Prostate gland (tissue), 2 donors: ENCODE data around the gene BIN1. TPM values are rescaled to one million over a fixed set of nuclear protein-coding genes. Genes with fewer than 3 reads are reported as not detected.

Experiments used
- DNase-seq: peaks from one replicate; pipeline ENCODE4 v3.0.0-alpha.2; 2019; ENCODE audit warnings: low spot score
- H3K27ac ChIP-seq, 2 donors: fragments of 200-600 bp; sonication (generic); 2 replicates each; pipeline ENCODE4 v1.5.1; 2017 to 2019
- H3K27me3 ChIP-seq: fragments of 200-600 bp; sonication (generic); replicated peaks from 2 replicates; pipeline ENCODE4 v1.5.1; 2019; ENCODE audit not compliant: insufficient read depth
- H3K36me3 ChIP-seq, 2 donors: fragments of 200-600 bp; sonication (generic); 1 replicate in 1 of 2; 2 replicates in 1 of 2; pipeline versions ENCODE4 v1.5.1 to v1.8.1; 2017 to 2019
- H3K4me1 ChIP-seq: fragments of 200-600 bp; sonication (generic); replicated peaks from 2 replicates; pipeline ENCODE4 v1.5.1; 2019
- H3K4me3 ChIP-seq, 2 donors: fragments of 200-600 bp; sonication (generic); 2 replicates each; pipeline ENCODE4 v1.5.1; 2017 to 2019
- H3K9me3 ChIP-seq: fragments of 200-600 bp; sonication (generic); 2 replicates; pipeline ENCODE4 v1.5.1; 2017
- POLR2A ChIP-seq: fragments of 450-650 bp; IDR thresholded peaks from one replicate; pipeline ENCODE4 v1.6.1; 2016; ENCODE audit warnings: antibody characterized with exemption, mild to moderate bottlenecking
- POLR2AphosphoS5 ChIP-seq: sonication (generic); formaldehyde crosslinking; IDR thresholded peaks from one replicate; pipeline ENCODE4 v1.6.1; 2017; ENCODE audit warnings: antibody characterized with exemption
- WGBS: methylation state at CpG from one replicate; pipeline ENCODE4 v1.1.5; 2018; 5-methylcytosine and 5-hydroxymethylcytosine counted together
- intact Hi-C: fragments of 100-400 bp; cut with DNase I; formaldehyde crosslinking; loops from one replicate; pipeline ENCODE4 v1.14.2; 2022
- total RNA-seq, 2 donors: library from RNA; depleted of rRNA; stranded (reverse); fragments of >200 nt; gene quantifications; one replicate each; pipeline ENCODE4 v1.1.0, GENCODE V29; 2016
- TF ChIP-seq, protein P1 (sequence below), 4 experiments: fragments of 200-600 bp in 2 of 4; fragments of 450-650 bp in 2 of 4; sonication (generic) in 2 of 4; IDR thresholded peaks; 1 replicate in 3 of 4; 2 replicates in 1 of 4; pipeline ENCODE4 v1.5.1; 2016 to 2019; ENCODE audit warnings: antibody characterized with exemption in 4 of 4, mild to moderate bottlenecking in 2 of 4, moderate library complexity in 2 of 4

BIN1 gene
- total RNA-seq, 2 donors from 2014 or later, result 65.6 to 70.1 TPM

- H3K36me3 ChIP-seq, result no peaks in the 10 kb centered on the region
- TF ChIP-seq, protein P1, sequence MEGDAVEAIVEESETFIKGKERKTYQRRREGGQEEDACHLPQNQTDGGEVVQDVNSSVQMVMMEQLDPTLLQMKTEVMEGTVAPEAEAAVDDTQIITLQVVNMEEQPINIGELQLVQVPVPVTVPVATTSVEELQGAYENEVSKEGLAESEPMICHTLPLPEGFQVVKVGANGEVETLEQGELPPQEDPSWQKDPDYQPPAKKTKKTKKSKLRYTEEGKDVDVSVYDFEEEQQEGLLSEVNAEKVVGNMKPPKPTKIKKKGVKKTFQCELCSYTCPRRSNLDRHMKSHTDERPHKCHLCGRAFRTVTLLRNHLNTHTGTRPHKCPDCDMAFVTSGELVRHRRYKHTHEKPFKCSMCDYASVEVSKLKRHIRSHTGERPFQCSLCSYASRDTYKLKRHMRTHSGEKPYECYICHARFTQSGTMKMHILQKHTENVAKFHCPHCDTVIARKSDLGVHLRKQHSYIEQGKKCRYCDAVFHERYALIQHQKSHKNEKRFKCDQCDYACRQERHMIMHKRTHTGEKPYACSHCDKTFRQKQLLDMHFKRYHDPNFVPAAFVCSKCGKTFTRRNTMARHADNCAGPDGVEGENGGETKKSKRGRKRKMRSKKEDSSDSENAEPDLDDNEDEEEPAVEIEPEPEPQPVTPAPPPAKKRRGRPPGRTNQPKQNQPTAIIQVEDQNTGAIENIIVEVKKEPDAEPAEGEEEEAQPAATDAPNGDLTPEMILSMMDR (IDR thresholded peaks at IDR 0.05), result no peak
- H3K4me3 ChIP-seq, result no peak overlapping the region
- 64% methylated on average over 15 of the region's 15 CpGs for WGBS
- intact Hi-C loops, result no loop called here
- peak overlapping the region in 1 of 2 donors; percentile 0 for H3K27ac ChIP-seq
- no peak for DNase-seq
- no peaks in the 10 kb centered on the region for H3K4me1 ChIP-seq
- no peaks in the 10 kb centered on the region for H3K27me3 ChIP-seq
- H3K9me3 ChIP-seq, result no peaks in the 10 kb centered on the region
These were observed 34.0 kb downstream of the BIN1 start for GRCh38 chr2:127072970-127073369.

DNA sequence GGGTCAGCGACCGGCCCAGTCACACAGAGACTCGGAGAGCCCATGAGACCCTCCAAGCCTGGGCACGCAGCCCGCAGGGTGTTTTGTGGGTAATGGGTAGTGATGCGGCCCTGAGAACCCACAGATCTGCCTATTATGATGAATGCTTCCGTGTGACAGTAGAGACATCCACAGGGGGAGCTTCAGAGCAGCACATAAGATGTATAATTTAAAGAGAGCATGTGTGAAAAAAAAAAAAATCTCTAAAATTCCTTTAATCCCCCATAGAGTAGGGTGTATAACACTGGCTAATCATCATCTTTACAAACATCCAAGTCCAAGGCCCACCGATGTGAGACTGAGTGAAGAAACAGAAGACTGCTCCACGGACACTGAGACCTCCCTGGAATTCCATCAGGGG lies 34.6 kb downstream of the BIN1 start:
- H3K9me3 ChIP-seq, result no peaks in the 10 kb centered on the region
- no peak for DNase-seq
- no peak overlapping the region for H3K4me3 ChIP-seq
- no peaks in the 10 kb centered on the region for H3K36me3 ChIP-seq
- TF ChIP-seq, protein P1 (IDR thresholded peaks at IDR 0.05), result no peak
- TF ChIP-seq POLR2A, result no peak
- TF ChIP-seq POLR2AphosphoS5, result no peak
- intact Hi-C loops, result no loop called here
- H3K27ac ChIP-seq, result no peak overlapping the region
- 80% methylated on average over 8 of the region's 9 CpGs for WGBS
- H3K27me3 ChIP-seq, result no peaks in the 10 kb centered on the region
- no peaks in the 10 kb centered on the region for H3K4me1 ChIP-seq

- H3K27me3 ChIP-seq, result no peaks in the 10 kb centered on the region
- no peak overlapping the region for H3K27ac ChIP-seq
- TF ChIP-seq POLR2AphosphoS5 (no peak), POLR2A (no peak)
- TF ChIP-seq, protein P1 (IDR thresholded peaks at IDR 0.05), result no peak
- DNase-seq, result no peak
- no peak overlapping the region for H3K4me3 ChIP-seq
- intact Hi-C loops, result no loop called here
- H3K9me3 ChIP-seq, result no peaks in the 10 kb centered on the region
- no peaks in the 10 kb centered on the region for H3K36me3 ChIP-seq
- 80% methylated on average over 9 of the region's 9 CpGs for WGBS
- H3K4me1 ChIP-seq, result no peaks in the 10 kb centered on the region
These were observed 35.0 kb downstream of the BIN1 start for GRCh38 chr2:127071901-127072328.

- Histone ChIP-seq H3K9me3 (no peaks in the 10 kb centered on the region), H3K27me3 (no peaks in the 10 kb centered on the region), H3K4me3 (no peak overlapping the region), H3K36me3 (no peaks in the 10 kb centered on the region), H3K4me1 (peaks cover 6% of the 10 kb centered on the region), H3K27ac (no peak overlapping the region)
- WGBS, result 86% methylated on average over 11 of the region's 11 CpGs
- TF ChIP-seq POLR2A, result no peak
- no peak for TF ChIP-seq POLR2AphosphoS5
- TF ChIP-seq, protein P1 (IDR thresholded peaks at IDR 0.05), result no peak
- DNase-seq, result no peak
- intact Hi-C loops, result no loop called here
These were observed 36.7 kb downstream of the BIN1 start for GRCh38 chr2:127070221-127070620.

GRCh38 chr2:127069536-127069935 lies 37.4 kb downstream of the BIN1 start:
- Histone ChIP-seq H3K27ac (no peak overlapping the region), H3K27me3 (no peaks in the 10 kb centered on the region), H3K36me3 (no peaks in the 10 kb centered on the region), H3K4me3 (no peak overlapping the region), H3K4me1 (peaks cover 10% of the 10 kb centered on the region), H3K9me3 (no peaks in the 10 kb centered on the region)
- WGBS, result 78% methylated on average over 11 of the region's 11 CpGs
- intact Hi-C loops, result loop anchor here (5.0 kb wide), 1 partner anchor 103 kb away; no protein-coding TSS in a partner anchor
- TF ChIP-seq POLR2AphosphoS5, result no peak
- TF ChIP-seq, protein P1 (IDR thresholded peaks at IDR 0.05), result no peak
- no peak for TF ChIP-seq POLR2A
- DNase-seq, result no peak
